Gastrocnemius medialis (tissue), 4 donors: ENCODE results near the gene SIN3B.

Source experiments
- CTCF ChIP-seq, 5 experiments: fragments of 450-650 bp in 3 of 5; fragments of 200-600 bp in 2 of 5; sonication (generic) in 2 of 5; IDR thresholded peaks in 4 of 5; conservative IDR thresholded peaks in 1 of 5; 1 replicate in 4 of 5; 2 replicates in 1 of 5; pipeline ENCODE4 v1.5.1; 2016 to 2019; ENCODE audit warnings: antibody characterized with exemption in 5 of 5, mild to moderate bottlenecking in 3 of 5, moderate library complexity in 3 of 5
- POLR2A ChIP-seq, 2 donors: fragments of 450-650 bp; IDR thresholded peaks; one replicate each; pipeline ENCODE4 v1.6.1; 2017; ENCODE audit warnings: antibody characterized with exemption in 2 of 2, mild to moderate bottlenecking in 2 of 2, moderate library complexity in 2 of 2

- TF ChIP-seq CTCF (IDR thresholded peaks at IDR 0.05 in 4 of 5, conservative IDR thresholded peaks at IDR 0.05 in 1 of 5) (no peak), POLR2A (IDR thresholded peaks at IDR 0.05) (no peak)
Observed at GRCh38 chr19:16836115-16837034, 7.2 kb downstream of the SIN3B start.
